ENCODE data around the gene SIGLEC1.

Gene SIGLEC1

GRCh38 chr20:3743251-3743650 is 30.9 kb upstream of the SIGLEC1 start:
- no peaks in the 10 kb centered on the region for H3F3A ChIP-seq (ENCODE audit: low read depth)
- no peaks in the 10 kb centered on the region for H3K79me2 ChIP-seq (ENCODE audit: insufficient read depth, low read length)
- H3K4me1 ChIP-seq (ENCODE audit: insufficient read depth, low read length, poor library complexity, severe bottlenecking): peaks cover 13% of the 10 kb centered on the region
- H3K4me3 ChIP-seq (ENCODE audit: low read length, poor library complexity, severe bottlenecking): no peak overlapping the region
- no peak for TF ChIP-seq EZH2phosphoT487 (IDR thresholded peaks at IDR 0.05; ENCODE audit: borderline replicate concordance)
- no peak for TF ChIP-seq CTCF (conservative IDR thresholded peaks at IDR 0.05; ENCODE audit: low read length)
- H3K4me2 ChIP-seq (ENCODE audit: low read depth, low read length, poor library complexity, severe bottlenecking): no peak overlapping the region
- no peak overlapping the region for H2AFZ ChIP-seq (ENCODE audit: low read length)
- no peak overlapping the region for H3K9ac ChIP-seq (ENCODE audit: low read depth, low read length, poor library complexity, severe bottlenecking)
- no peaks in the 10 kb centered on the region for H4K20me1 ChIP-seq (ENCODE audit: insufficient read depth, low read length, poor library complexity, severe bottlenecking)
- H3K36me3 ChIP-seq (ENCODE audit: insufficient read depth, low read length): no peaks in the 10 kb centered on the region
- no peaks in the 10 kb centered on the region for H3K9me2 ChIP-seq (replicated peaks; ENCODE audit: low read depth, low read length)
- H3K9me3 ChIP-seq (ENCODE audit: insufficient read depth, low read depth, low read length): no peaks in the 10 kb centered on the region
- H3K27me3 ChIP-seq (ENCODE audit: insufficient read depth, low read length, poor library complexity, severe bottlenecking): no peaks in the 10 kb centered on the region

- H3K4me1 ChIP-seq (ENCODE audit: insufficient read depth, low read length, poor library complexity, severe bottlenecking): peaks cover 13% of the 10 kb centered on the region
- no peaks in the 10 kb centered on the region for H4K20me1 ChIP-seq (ENCODE audit: insufficient read depth, low read length, poor library complexity, severe bottlenecking)
- H3K79me2 ChIP-seq (ENCODE audit: insufficient read depth, low read length): no peaks in the 10 kb centered on the region
- no peaks in the 10 kb centered on the region for H3K9me2 ChIP-seq (replicated peaks; ENCODE audit: low read depth, low read length)
- H3K9ac ChIP-seq (ENCODE audit: low read depth, low read length, poor library complexity, severe bottlenecking): no peak overlapping the region
- H3K4me3 ChIP-seq (ENCODE audit: low read length, poor library complexity, severe bottlenecking): no peak overlapping the region
- TF ChIP-seq EZH2phosphoT487 (IDR thresholded peaks at IDR 0.05; ENCODE audit: borderline replicate concordance) (no peak), CTCF (conservative IDR thresholded peaks at IDR 0.05; ENCODE audit: low read length) (no peak)
- no peak overlapping the region for H2AFZ ChIP-seq (ENCODE audit: low read length)
- no peak overlapping the region for H3K4me2 ChIP-seq (ENCODE audit: low read depth, low read length, poor library complexity, severe bottlenecking)
- H3F3A ChIP-seq (ENCODE audit: low read depth): no peaks in the 10 kb centered on the region
- no peaks in the 10 kb centered on the region for H3K9me3 ChIP-seq (ENCODE audit: insufficient read depth, low read depth, low read length)
- H3K27me3 ChIP-seq (ENCODE audit: insufficient read depth, low read length, poor library complexity, severe bottlenecking): no peaks in the 10 kb centered on the region
- H3K36me3 ChIP-seq (ENCODE audit: insufficient read depth, low read length): no peaks in the 10 kb centered on the region
Observed at GRCh38 chr20:3741836-3742458, 29.5 kb upstream of the SIGLEC1 start.

GRCh38 chr20:3740615-3741301 is 28.4 kb upstream of the SIGLEC1 start:
- no peaks in the 10 kb centered on the region for H3K79me2 ChIP-seq (ENCODE audit: insufficient read depth, low read length)
- no peaks in the 10 kb centered on the region for H3K9me3 ChIP-seq (ENCODE audit: insufficient read depth, low read depth, low read length)
- H3K9me2 ChIP-seq (replicated peaks; ENCODE audit: low read depth, low read length): no peaks in the 10 kb centered on the region
- peaks cover 11% of the 10 kb centered on the region for H3K4me1 ChIP-seq (ENCODE audit: insufficient read depth, low read length, poor library complexity, severe bottlenecking)
- H2AFZ ChIP-seq (ENCODE audit: low read length): no peak overlapping the region
- H3K27me3 ChIP-seq (ENCODE audit: insufficient read depth, low read length, poor library complexity, severe bottlenecking): no peaks in the 10 kb centered on the region
- H3K9ac ChIP-seq (ENCODE audit: low read depth, low read length, poor library complexity, severe bottlenecking): no peak overlapping the region
- no peak overlapping the region for H3K4me3 ChIP-seq (ENCODE audit: low read length, poor library complexity, severe bottlenecking)
- H4K20me1 ChIP-seq (ENCODE audit: insufficient read depth, low read length, poor library complexity, severe bottlenecking): no peaks in the 10 kb centered on the region
- no peaks in the 10 kb centered on the region for H3K36me3 ChIP-seq (ENCODE audit: insufficient read depth, low read length)
- H3F3A ChIP-seq (ENCODE audit: low read depth): no peaks in the 10 kb centered on the region
- TF ChIP-seq CTCF (conservative IDR thresholded peaks at IDR 0.05; ENCODE audit: low read length): no peak
- TF ChIP-seq EZH2phosphoT487 (IDR thresholded peaks at IDR 0.05; ENCODE audit: borderline replicate concordance): no peak
- H3K4me2 ChIP-seq (ENCODE audit: low read depth, low read length, poor library complexity, severe bottlenecking): no peak overlapping the region
